ENCODE results near the gene SRSF4.

Gene SRSF4

DNA sequence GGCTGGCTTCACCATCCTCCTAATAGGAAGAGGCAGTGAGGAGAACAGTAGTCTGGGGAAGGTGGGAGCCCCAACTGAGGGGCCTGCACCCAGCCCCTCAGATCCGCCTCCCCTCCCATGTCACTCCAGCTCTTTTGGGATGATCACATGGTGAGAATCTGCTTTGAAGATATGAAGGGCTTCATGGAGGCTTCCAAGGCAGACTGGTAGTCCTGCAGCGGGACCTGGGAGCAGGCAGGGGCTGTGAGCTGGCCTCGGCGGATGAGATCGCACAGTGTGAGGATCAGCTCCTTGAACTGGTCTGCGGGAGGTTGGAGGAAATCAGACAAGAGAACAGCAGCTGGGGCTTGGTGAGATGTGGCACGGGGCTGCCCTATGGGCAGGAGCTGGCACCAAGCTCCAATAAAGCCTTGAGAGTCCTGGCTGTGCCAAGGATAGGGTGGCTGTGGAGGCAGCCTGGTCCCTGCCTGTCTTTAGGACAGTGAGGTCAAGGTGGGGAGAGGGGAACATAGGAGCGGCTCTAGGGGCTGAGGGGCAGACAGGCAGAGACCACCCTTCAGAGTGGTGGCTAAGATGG, 12.3 kb upstream of the SRSF4 start:
- DNase-seq (ENCODE audit: low read depth), result no peak
- TF ChIP-seq, protein P1, sequence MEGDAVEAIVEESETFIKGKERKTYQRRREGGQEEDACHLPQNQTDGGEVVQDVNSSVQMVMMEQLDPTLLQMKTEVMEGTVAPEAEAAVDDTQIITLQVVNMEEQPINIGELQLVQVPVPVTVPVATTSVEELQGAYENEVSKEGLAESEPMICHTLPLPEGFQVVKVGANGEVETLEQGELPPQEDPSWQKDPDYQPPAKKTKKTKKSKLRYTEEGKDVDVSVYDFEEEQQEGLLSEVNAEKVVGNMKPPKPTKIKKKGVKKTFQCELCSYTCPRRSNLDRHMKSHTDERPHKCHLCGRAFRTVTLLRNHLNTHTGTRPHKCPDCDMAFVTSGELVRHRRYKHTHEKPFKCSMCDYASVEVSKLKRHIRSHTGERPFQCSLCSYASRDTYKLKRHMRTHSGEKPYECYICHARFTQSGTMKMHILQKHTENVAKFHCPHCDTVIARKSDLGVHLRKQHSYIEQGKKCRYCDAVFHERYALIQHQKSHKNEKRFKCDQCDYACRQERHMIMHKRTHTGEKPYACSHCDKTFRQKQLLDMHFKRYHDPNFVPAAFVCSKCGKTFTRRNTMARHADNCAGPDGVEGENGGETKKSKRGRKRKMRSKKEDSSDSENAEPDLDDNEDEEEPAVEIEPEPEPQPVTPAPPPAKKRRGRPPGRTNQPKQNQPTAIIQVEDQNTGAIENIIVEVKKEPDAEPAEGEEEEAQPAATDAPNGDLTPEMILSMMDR (conservative IDR thresholded peaks at IDR 0.05; ENCODE audit: low read depth, low read length), result no peak
- H3K4me3 ChIP-seq (ENCODE audit: low read length), result no peak overlapping the region

GRCh38 chr1:29190718-29191117, 9.0 kb upstream of the SRSF4 start:
- no peak for DNase-seq (ENCODE audit: low read depth)
- TF ChIP-seq, protein P1 (conservative IDR thresholded peaks at IDR 0.05; ENCODE audit: low read depth, low read length), result no peak
- no peak overlapping the region for H3K4me3 ChIP-seq (ENCODE audit: low read length)

GRCh38 chr1:29186707-29187106, 5.0 kb upstream of the SRSF4 start:
- H3K4me3 ChIP-seq (ENCODE audit: low read length), result no peak overlapping the region
- TF ChIP-seq, protein P1 (conservative IDR thresholded peaks at IDR 0.05; ENCODE audit: low read depth, low read length), result no peak
- no peak for DNase-seq (ENCODE audit: low read depth)

- H3K4me3 ChIP-seq (ENCODE audit: low read length), result no peak overlapping the region
- TF ChIP-seq, protein P1 (conservative IDR thresholded peaks at IDR 0.05; ENCODE audit: low read depth, low read length), result no peak
- no peak for DNase-seq (ENCODE audit: low read depth)
Measured at GRCh38 chr1:29186252-29186651, 4.6 kb upstream of the SRSF4 start.

DNA sequence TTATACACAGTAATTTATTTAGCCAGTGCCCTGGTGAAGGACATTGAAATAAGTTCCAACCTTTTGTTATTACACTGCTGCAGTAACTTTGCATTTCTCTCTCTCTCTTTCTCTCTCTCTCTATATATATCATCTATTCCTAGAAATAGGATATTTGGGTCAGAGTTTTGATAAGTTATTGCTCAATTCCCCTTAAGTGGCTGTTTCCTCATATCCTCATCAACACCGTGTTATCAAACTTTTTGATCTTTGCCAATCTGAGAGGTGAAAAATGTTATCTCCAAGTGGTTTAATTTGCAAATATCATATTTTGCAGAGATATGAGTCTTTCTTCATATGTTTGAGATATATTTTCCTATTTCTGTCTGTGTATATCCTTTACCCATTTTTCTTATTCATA, 1.6 kb upstream of the SRSF4 start:
- DNase-seq (ENCODE audit: low read depth), result no peak
- H3K4me3 ChIP-seq (ENCODE audit: low read length), result no peak overlapping the region
- TF ChIP-seq, protein P1 (conservative IDR thresholded peaks at IDR 0.05; ENCODE audit: low read depth, low read length), result no peak

- TF ChIP-seq, protein P1 (conservative IDR thresholded peaks at IDR 0.05; ENCODE audit: low read depth, low read length), result no peak
- peak overlapping the region; percentile 92 for H3K4me3 ChIP-seq (ENCODE audit: low read length)
- no peak for DNase-seq (ENCODE audit: low read depth)
Measured at GRCh38 chr1:29180497-29181412, 945 bp downstream of the SRSF4 start.
